Glutamatergic neuron (in vitro differentiated cells): ENCODE measurements around the gene GNAS. TPM values are rescaled to one million over a fixed set of nuclear protein-coding genes. Genes with fewer than 3 reads are reported as not detected.

Source experiments
- DNase-seq: peaks from one replicate; pipeline ENCODE4 v3.0.0; 2022
- H3K27ac Mint-ChIP-seq: one replicate; pipeline ENCODE4 v1.8.0; 2020; ENCODE audit warnings: mild to moderate bottlenecking, mixed read lengths, inconsistent platforms; ENCODE audit not compliant: unreplicated experiment
- H3K27me3 Mint-ChIP-seq: one replicate; pipeline ENCODE4 v1.8.0; 2020; ENCODE audit warnings: mild to moderate bottlenecking, moderate library complexity, mixed read lengths, inconsistent platforms; ENCODE audit not compliant: unreplicated experiment
- H3K36me3 Mint-ChIP-seq: one replicate; pipeline ENCODE4 v1.8.0; 2020; ENCODE audit warnings: mild to moderate bottlenecking, mixed read lengths, inconsistent platforms; ENCODE audit not compliant: unreplicated experiment
- H3K4me1 Mint-ChIP-seq: one replicate; pipeline ENCODE4 v1.8.0; 2020; ENCODE audit warnings: mild to moderate bottlenecking, low read depth, mixed read lengths, inconsistent platforms; ENCODE audit not compliant: unreplicated experiment
- H3K4me3 Mint-ChIP-seq: one replicate; pipeline ENCODE4 v1.8.0; 2020; ENCODE audit warnings: mild to moderate bottlenecking, mixed read lengths, inconsistent platforms; ENCODE audit not compliant: unreplicated experiment
- H3K9me3 Mint-ChIP-seq: one replicate; pipeline ENCODE4 v1.8.0; 2020; ENCODE audit warnings: mild to moderate bottlenecking, moderate library complexity, mixed read lengths, inconsistent platforms; ENCODE audit not compliant: unreplicated experiment
- CTCF ChIP-seq: fragments of 200-600 bp; sonication (generic); IDR thresholded peaks from one replicate; pipeline ENCODE4 v1.5.0; 2021; ENCODE audit not compliant: partially characterized antibody, unreplicated experiment
- total RNA-seq: library from RNA; stranded (reverse); fragmentation: NEBNext Ultra II Directional; extraction: Animal tissue kit (Norgen Biotek cat#: 25700); gene quantifications from one replicate; pipeline ENCODE4 v1.2.1, GENCODE V29; 2021; ENCODE audit not compliant: unreplicated experiment

The GNAS gene
- total RNA-seq, 1 donor from 2014 or later: 1,989 TPM

DNA sequence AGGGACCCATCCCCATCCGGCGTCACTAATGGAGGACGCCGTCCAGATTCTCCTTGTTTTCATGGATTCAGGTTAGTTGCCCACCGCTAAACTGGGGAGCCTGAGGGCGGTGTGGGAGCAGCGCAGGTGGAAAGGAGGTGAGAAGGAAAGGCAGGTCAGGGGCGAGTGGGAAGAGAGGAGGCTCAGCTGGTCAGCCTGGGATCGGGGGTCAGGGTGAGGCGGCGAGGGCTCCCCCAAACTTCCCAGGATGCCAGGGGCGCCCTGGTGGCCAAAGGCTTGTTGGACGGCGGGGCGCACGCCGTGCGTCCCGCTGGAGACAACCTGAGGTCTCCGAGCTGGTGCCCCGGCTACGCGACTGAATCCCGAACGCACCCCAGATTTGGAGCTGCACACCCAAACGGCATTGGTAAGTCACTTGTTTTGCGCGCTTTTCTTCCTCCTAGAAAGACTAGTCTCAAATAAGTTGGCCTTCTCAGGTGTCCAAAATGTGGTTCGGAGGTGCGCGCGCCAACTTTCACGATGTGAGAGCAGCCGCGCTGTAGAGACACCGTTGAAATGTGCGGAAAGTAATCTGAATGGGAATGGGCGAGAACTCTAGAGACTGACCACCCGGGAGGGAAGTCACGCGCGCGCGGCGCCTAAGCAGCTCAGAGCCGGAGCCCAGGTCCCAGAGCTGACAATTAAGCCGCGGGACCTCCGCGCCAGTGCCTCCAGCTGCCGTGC lies 11.5 kb upstream of the GNAS start:
- Mint-ChIP-seq H3K27me3 (peaks cover 15% of the 10 kb centered on the region), H3K4me3 (peak overlapping the region; percentile 82), H3K9me3 (peaks cover 2% of the 10 kb centered on the region), H3K27ac (no peak overlapping the region), H3K36me3 (peaks cover 4% of the 10 kb centered on the region), H3K4me1 (peaks cover 37% of the 10 kb centered on the region)
- no peak for TF ChIP-seq CTCF
- no peak for DNase-seq

- no peak for TF ChIP-seq CTCF
- H3K4me3 Mint-ChIP-seq: peak overlapping the region; percentile 63
- H3K27me3 Mint-ChIP-seq: peaks cover 13% of the 10 kb centered on the region
- H3K4me1 Mint-ChIP-seq: peaks cover 33% of the 10 kb centered on the region
- no peak for DNase-seq
- H3K27ac Mint-ChIP-seq: no peak overlapping the region
- peaks cover 2% of the 10 kb centered on the region for H3K9me3 Mint-ChIP-seq
- H3K36me3 Mint-ChIP-seq: peaks cover 4% of the 10 kb centered on the region
Observed at GRCh38 chr20:58841539-58842264, 10.8 kb upstream of the GNAS start.

- peaks cover 29% of the 10 kb centered on the region for H3K4me1 Mint-ChIP-seq
- H3K9me3 Mint-ChIP-seq: peaks cover 2% of the 10 kb centered on the region
- no peak overlapping the region for H3K27ac Mint-ChIP-seq
- H3K36me3 Mint-ChIP-seq: peaks cover 4% of the 10 kb centered on the region
- DNase-seq: no peak
- H3K27me3 Mint-ChIP-seq: peaks cover 13% of the 10 kb centered on the region
- H3K4me3 Mint-ChIP-seq: peak overlapping the region; percentile 72
- TF ChIP-seq CTCF: no peak
Observed at GRCh38 chr20:58842276-58842675, 10.2 kb upstream of the GNAS start.

DNA sequence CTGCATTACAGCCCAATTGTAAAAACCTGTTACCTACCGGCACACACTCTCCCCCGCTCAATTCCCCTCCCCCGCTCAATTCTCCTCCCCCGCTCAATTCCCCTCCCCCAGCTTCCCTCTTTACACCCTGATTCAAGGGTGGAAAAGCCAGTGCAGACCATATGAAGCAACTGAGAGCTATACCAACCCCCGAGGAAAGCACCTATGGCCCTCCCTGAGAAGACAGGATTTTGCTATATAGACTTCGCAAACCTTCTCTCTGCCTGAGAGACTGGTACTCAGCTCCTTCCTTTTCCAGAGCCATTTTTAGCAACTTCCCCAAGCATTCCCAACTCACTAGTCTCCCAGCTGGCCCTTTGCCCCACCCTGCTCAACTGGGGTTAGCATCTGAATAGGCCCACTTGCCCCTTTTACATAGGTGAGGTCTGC lies 9.4 kb upstream of the GNAS start:
- peaks cover 2% of the 10 kb centered on the region for H3K9me3 Mint-ChIP-seq
- no peak for DNase-seq
- H3K36me3 Mint-ChIP-seq: peaks cover 4% of the 10 kb centered on the region
- peak overlapping the region; percentile 72 for H3K4me3 Mint-ChIP-seq
- no peak overlapping the region for H3K27ac Mint-ChIP-seq
- H3K4me1 Mint-ChIP-seq: peaks cover 34% of the 10 kb centered on the region
- TF ChIP-seq CTCF: no peak
- peaks cover 13% of the 10 kb centered on the region for H3K27me3 Mint-ChIP-seq

DNA sequence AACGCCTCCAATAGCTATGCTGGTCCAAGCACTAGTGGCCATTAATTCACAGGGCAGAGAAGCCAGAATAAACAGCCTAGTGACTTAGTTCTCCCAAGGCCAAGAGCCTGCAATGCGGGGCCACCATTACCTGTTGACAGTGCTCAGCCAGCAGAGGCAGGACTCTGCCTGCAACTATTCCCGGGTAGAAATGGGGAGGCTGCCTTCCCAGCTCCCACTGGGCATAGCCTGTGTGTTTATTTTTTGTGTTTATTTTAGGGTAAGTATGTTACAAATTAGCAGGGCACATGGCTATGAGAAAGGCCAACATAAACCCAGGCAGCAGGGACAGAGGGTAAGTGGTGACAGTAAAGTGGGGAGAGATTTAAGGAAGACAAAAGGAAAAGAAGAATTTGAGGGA lies 6.8 kb upstream of the GNAS start:
- DNase-seq: no peak
- H3K4me3 Mint-ChIP-seq: peak overlapping the region; percentile 50
- H3K9me3 Mint-ChIP-seq: peaks cover 2% of the 10 kb centered on the region
- peaks cover 8% of the 10 kb centered on the region for H3K27me3 Mint-ChIP-seq
- TF ChIP-seq CTCF: no peak
- H3K27ac Mint-ChIP-seq: no peak overlapping the region
- peaks cover 37% of the 10 kb centered on the region for H3K4me1 Mint-ChIP-seq
- peaks cover 4% of the 10 kb centered on the region for H3K36me3 Mint-ChIP-seq
